ENCODE data around the gene IGF1.

The IGF1 gene

DNA sequence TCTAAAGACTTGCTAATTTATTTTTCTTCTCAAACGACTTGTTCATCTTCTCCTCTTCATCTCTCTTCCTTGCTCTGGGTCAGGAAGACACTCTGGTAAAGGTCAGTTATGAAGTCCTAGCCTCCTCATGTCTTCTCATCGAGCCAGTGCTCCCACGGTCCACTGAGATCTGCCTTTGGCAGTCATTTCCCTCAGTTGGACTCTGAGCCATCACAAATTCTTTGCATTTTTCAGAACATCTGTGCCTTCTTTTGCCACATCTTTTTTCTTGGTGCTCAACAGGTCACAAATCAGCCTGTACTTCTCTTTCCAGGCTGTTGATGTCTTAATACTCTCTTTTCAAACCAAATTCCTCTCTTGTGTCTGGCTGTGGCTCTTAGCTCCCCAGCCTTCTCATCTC is 49.7 kb downstream of the IGF1 start:
- Histone ChIP-seq H3F3A (ENCODE audit: insufficient read depth, low read length) (0 out of 2 replicates have a peak, but pooled peaks cover under 1% of the 10 kb centered on the region), H3K4me3 (ENCODE audit: low read length) (no peak overlapping the region), H3K4me1 (ENCODE audit: low read length) (peaks cover 28% of the 10 kb centered on the region), H2AFZ (ENCODE audit: low read length) (no peak overlapping the region), H4K20me1 (ENCODE audit: insufficient read depth, low read length) (no peaks in the 10 kb centered on the region), H3K4me2 (ENCODE audit: low read depth, low read length) (no peak overlapping the region), H3K9me3 (replicated peaks; ENCODE audit: insufficient read depth, low read length) (no peaks in the 10 kb centered on the region), H3K9me2 (replicated peaks; ENCODE audit: insufficient read depth, low read length) (no peaks in the 10 kb centered on the region), H3K9ac (ENCODE audit: low read length) (no peak overlapping the region), H3K36me3 (replicated peaks; ENCODE audit: insufficient read depth, low read length) (no peaks in the 10 kb centered on the region), H3K79me2 (ENCODE audit: low read length) (no peaks in the 10 kb centered on the region), H3K27ac (ENCODE audit: low read length) (no peak overlapping the region), H3K27me3 (replicated peaks; ENCODE audit: insufficient read depth, low read length) (no peaks in the 10 kb centered on the region)
- TF ChIP-seq EZH2 (optimal IDR thresholded peaks at IDR 0.05; ENCODE audit: low read depth, low read length) (no peak), EZH2phosphoT487 (IDR thresholded peaks at IDR 0.05; ENCODE audit: low read length) (no peak)
- TF ChIP-seq, protein P1, sequence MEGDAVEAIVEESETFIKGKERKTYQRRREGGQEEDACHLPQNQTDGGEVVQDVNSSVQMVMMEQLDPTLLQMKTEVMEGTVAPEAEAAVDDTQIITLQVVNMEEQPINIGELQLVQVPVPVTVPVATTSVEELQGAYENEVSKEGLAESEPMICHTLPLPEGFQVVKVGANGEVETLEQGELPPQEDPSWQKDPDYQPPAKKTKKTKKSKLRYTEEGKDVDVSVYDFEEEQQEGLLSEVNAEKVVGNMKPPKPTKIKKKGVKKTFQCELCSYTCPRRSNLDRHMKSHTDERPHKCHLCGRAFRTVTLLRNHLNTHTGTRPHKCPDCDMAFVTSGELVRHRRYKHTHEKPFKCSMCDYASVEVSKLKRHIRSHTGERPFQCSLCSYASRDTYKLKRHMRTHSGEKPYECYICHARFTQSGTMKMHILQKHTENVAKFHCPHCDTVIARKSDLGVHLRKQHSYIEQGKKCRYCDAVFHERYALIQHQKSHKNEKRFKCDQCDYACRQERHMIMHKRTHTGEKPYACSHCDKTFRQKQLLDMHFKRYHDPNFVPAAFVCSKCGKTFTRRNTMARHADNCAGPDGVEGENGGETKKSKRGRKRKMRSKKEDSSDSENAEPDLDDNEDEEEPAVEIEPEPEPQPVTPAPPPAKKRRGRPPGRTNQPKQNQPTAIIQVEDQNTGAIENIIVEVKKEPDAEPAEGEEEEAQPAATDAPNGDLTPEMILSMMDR (IDR thresholded peaks at IDR 0.05; ENCODE audit: low read length) = no peak
- DNase-seq = no peak

DNA sequence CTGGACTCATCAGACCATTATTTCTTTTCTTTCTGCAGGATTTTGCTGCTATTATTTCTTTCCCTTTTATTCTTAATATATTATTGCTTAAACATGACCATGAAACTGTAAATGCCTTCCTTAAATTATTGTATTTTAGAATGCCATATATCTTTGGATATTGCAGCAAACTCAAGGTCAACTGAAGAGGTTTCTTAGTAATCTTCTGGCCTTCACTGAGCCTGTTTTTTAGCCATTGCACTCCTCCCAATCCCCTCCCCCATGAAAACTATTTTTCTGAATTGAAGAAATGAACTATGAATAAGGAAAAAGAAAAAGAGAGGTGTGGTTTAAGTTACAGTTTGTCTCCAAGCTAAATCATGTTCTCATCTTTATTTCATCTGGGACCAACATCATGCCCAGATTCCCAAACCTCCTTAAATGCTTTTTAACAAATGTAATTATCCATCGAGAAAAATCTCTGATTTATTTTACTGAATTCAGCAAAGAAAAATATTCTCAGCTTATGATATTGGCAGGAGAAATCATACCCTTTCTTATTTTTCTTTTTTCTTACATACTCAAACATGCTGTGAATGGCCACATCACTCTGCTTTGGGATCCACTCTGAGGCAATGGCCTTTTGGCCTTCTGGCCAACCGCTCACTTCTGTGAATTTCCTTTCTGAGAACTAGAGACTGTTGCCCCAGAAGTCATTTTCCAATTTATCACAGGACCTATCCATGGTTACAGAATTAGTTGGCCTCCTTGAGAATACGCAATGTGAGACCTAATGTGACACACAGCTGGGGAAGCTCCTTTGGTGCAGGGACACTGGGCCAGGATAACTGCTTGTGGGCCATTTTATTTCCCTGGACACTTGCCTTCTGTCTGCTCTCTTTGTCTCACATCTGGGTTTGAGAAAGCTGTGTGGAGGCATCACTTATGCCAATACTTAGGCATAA is 50.9 kb downstream of the IGF1 start:
- no peak overlapping the region for H3K9ac ChIP-seq (ENCODE audit: low read length)
- H3K9me3 ChIP-seq (replicated peaks; ENCODE audit: insufficient read depth, low read length) = no peaks in the 10 kb centered on the region
- TF ChIP-seq EZH2 (optimal IDR thresholded peaks at IDR 0.05; ENCODE audit: low read depth, low read length) (no peak), EZH2phosphoT487 (IDR thresholded peaks at IDR 0.05; ENCODE audit: low read length) (no peak)
- TF ChIP-seq, protein P1 (IDR thresholded peaks at IDR 0.05; ENCODE audit: low read length) = no peak
- peaks cover 21% of the 10 kb centered on the region for H3K4me1 ChIP-seq (ENCODE audit: low read length)
- H2AFZ ChIP-seq (ENCODE audit: low read length) = no peak overlapping the region
- H3K4me2 ChIP-seq (ENCODE audit: low read depth, low read length) = no peak overlapping the region
- no peaks in the 10 kb centered on the region for H3K9me2 ChIP-seq (replicated peaks; ENCODE audit: insufficient read depth, low read length)
- no peak for DNase-seq
- no peaks in the 10 kb centered on the region for H3K27me3 ChIP-seq (replicated peaks; ENCODE audit: insufficient read depth, low read length)
- no peaks in the 10 kb centered on the region for H3F3A ChIP-seq (ENCODE audit: insufficient read depth, low read length)
- no peaks in the 10 kb centered on the region for H4K20me1 ChIP-seq (ENCODE audit: insufficient read depth, low read length)
- H3K79me2 ChIP-seq (ENCODE audit: low read length) = no peaks in the 10 kb centered on the region
- H3K4me3 ChIP-seq (ENCODE audit: low read length) = no peak overlapping the region
- no peaks in the 10 kb centered on the region for H3K36me3 ChIP-seq (replicated peaks; ENCODE audit: insufficient read depth, low read length)
- no peak overlapping the region for H3K27ac ChIP-seq (ENCODE audit: low read length)

DNA sequence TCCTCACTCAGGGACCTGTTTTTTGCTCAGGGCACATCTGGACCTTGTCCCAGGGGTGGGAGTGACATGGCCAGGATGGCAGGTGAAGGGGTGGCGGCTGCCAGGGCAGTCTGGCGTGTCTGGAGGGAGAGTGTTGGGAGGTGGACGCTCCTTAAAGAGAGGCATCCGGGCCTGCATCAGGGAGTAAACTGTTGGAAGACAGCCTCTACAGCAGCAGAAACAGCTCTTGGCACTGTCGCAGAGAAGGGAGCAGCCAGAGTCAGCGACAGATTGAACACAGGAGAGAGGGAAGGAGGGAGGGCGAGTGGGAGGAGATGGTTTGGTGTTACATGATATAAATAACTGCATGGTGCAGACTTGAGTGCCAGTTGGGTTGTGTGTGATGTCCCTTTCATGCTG is 52.8 kb downstream of the IGF1 start:
- no peaks in the 10 kb centered on the region for H3F3A ChIP-seq (ENCODE audit: insufficient read depth, low read length)
- no peak overlapping the region for H3K9ac ChIP-seq (ENCODE audit: low read length)
- H3K79me2 ChIP-seq (ENCODE audit: low read length) = no peaks in the 10 kb centered on the region
- H3K36me3 ChIP-seq (replicated peaks; ENCODE audit: insufficient read depth, low read length) = no peaks in the 10 kb centered on the region
- no peaks in the 10 kb centered on the region for H4K20me1 ChIP-seq (ENCODE audit: insufficient read depth, low read length)
- no peaks in the 10 kb centered on the region for H3K27me3 ChIP-seq (replicated peaks; ENCODE audit: insufficient read depth, low read length)
- no peak overlapping the region for H3K4me3 ChIP-seq (ENCODE audit: low read length)
- no peak overlapping the region for H2AFZ ChIP-seq (ENCODE audit: low read length)
- H3K9me3 ChIP-seq (replicated peaks; ENCODE audit: insufficient read depth, low read length) = no peaks in the 10 kb centered on the region
- no peak for TF ChIP-seq EZH2 (optimal IDR thresholded peaks at IDR 0.05; ENCODE audit: low read depth, low read length)
- TF ChIP-seq, protein P1 (IDR thresholded peaks at IDR 0.05; ENCODE audit: low read length) = no peak
- TF ChIP-seq EZH2phosphoT487 (IDR thresholded peaks at IDR 0.05; ENCODE audit: low read length) = no peak
- DNase-seq = no peak
- no peaks in the 10 kb centered on the region for H3K9me2 ChIP-seq (replicated peaks; ENCODE audit: insufficient read depth, low read length)
- H3K4me1 ChIP-seq (ENCODE audit: low read length) = peaks cover 11% of the 10 kb centered on the region
- no peak overlapping the region for H3K4me2 ChIP-seq (ENCODE audit: low read depth, low read length)
- H3K27ac ChIP-seq (ENCODE audit: low read length) = no peak overlapping the region

All from MM.1S (cell line).